Lower leg skin (tissue), 4 donors: ENCODE results near the gene TMC8. TPM values are rescaled to one million over a fixed set of nuclear protein-coding genes. Genes with fewer than 3 reads are reported as not detected.
A peak's percentile ranks its signal among the peaks of the same experiment; 100 is the strongest.

Experiments used
- DNase-seq, 2 donors: peaks; one replicate each; pipeline ENCODE4 v3.0.0-alpha.2; 2019; ENCODE audit warnings: low spot score in 2 of 2
- H3K4me3 ChIP-seq: fragments of 200-600 bp; sonication (generic); 2 replicates; pipeline ENCODE4 v1.5.1; 2017; ENCODE audit warnings: mild to moderate bottlenecking, low read depth; ENCODE audit not compliant: poor library complexity, severe bottlenecking
- POLR2A ChIP-seq, 2 donors: fragments of 450-650 bp; IDR thresholded peaks; one replicate each; pipeline ENCODE4 v1.6.1; 2016 to 2017; ENCODE audit warnings: antibody characterized with exemption in 2 of 2, mild to moderate bottlenecking in 1 of 2, moderate library complexity in 1 of 2
- WGBS, 2 donors: methylation state at CpG; one replicate each; pipeline ENCODE4 v1.1.5; 2018; 5-methylcytosine and 5-hydroxymethylcytosine counted together
- intact Hi-C: fragments of 100-400 bp; cut with DNase I; formaldehyde crosslinking; loops from one replicate; pipeline ENCODE4 v1.15.0; 2023; ENCODE audit warnings: low total_unique reads
- total RNA-seq, 4 donors: library from RNA; depleted of rRNA; stranded (reverse); fragments of >200 nt; gene quantifications; one replicate each; pipeline ENCODE4 v1.1.0, GENCODE V29; 2016
- TF ChIP-seq, protein P1 (sequence below), 3 donors: fragments of 450-650 bp; IDR thresholded peaks; one replicate each; pipeline ENCODE4 v1.5.1; 2016; ENCODE audit warnings: antibody characterized with exemption in 3 of 3, mild to moderate bottlenecking in 3 of 3, moderate library complexity in 2 of 3

TMC8 gene
- total RNA-seq, 4 donors from 2014 or later: 1.5 to 2.7 (median 1.7) TPM

DNA sequence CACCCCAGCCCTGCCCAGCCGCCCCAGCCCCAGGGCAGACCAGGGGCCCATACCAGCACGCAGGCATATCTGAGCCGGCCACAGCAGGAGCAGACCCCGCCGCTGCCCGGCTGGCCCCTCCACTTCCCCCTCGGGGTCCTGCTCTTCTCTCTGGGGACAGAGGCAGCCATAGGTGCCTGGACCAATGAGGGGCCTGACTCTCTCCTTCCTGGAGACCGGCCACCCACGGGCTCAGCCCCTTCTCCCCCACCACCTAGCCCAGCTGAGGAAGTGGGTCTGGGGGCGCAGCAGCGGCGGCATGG lies 5.8 kb upstream of the TMC8 start:
- DNase-seq: no peak
- WGBS, 2 donors: 76% methylated on average over 12 of the region's 12 CpGs; no CpG with 5 or more reads in 1 of the 2 donors
- intact Hi-C loops: no loop called here
- TF ChIP-seq, protein P1, sequence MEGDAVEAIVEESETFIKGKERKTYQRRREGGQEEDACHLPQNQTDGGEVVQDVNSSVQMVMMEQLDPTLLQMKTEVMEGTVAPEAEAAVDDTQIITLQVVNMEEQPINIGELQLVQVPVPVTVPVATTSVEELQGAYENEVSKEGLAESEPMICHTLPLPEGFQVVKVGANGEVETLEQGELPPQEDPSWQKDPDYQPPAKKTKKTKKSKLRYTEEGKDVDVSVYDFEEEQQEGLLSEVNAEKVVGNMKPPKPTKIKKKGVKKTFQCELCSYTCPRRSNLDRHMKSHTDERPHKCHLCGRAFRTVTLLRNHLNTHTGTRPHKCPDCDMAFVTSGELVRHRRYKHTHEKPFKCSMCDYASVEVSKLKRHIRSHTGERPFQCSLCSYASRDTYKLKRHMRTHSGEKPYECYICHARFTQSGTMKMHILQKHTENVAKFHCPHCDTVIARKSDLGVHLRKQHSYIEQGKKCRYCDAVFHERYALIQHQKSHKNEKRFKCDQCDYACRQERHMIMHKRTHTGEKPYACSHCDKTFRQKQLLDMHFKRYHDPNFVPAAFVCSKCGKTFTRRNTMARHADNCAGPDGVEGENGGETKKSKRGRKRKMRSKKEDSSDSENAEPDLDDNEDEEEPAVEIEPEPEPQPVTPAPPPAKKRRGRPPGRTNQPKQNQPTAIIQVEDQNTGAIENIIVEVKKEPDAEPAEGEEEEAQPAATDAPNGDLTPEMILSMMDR (IDR thresholded peaks at IDR 0.05): no peak
- TF ChIP-seq POLR2A (IDR thresholded peaks at IDR 0.05): no peak
- H3K4me3 ChIP-seq: no peak overlapping the region

DNA sequence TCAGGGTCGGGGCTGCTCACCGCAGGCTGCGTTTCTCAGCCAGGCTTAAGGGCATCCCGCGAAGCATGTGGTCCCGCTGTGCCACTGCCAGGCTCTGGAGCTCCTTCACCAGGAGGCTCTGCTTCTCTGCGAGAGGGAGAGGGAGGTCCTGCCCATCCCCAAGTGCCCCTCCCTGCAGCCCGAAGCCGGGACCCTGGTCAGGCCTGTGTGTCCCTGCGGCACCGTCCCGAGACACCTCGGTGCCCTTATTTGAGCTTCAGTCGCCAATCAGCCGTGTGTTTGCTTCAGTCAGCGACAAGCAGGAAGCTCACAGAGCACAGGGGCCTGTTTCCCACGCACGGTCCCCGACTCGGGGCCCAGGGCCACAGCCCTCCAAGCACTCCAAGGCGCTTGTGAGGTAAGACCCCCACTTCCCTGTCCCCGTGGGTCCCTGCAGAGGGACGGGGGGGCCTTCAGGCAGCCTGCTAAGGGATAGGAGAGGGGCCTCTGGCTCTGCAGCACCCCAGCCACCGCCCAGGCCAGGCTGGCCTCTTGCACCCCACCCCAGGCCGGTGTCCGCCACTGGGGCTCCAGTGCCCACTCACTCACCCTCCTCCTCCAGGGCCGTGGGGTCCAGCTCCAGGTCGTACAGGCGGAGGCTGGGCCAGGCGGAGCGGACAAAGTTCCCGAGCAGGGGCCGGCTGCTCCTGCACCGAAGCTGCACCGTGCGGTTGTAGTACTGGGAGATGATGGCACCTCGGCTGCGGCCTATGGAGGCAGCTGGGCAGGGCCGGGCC lies 5.2 kb upstream of the TMC8 start:
- intact Hi-C loops: no loop called here
- 82 to 85% methylated on average over 26 to 28 of the region's 39 CpGs for WGBS, 2 donors
- no peak overlapping the region for H3K4me3 ChIP-seq
- no peak for DNase-seq
- TF ChIP-seq POLR2A (IDR thresholded peaks at IDR 0.05): no peak
- TF ChIP-seq, protein P1 (IDR thresholded peaks at IDR 0.05): no peak

DNA sequence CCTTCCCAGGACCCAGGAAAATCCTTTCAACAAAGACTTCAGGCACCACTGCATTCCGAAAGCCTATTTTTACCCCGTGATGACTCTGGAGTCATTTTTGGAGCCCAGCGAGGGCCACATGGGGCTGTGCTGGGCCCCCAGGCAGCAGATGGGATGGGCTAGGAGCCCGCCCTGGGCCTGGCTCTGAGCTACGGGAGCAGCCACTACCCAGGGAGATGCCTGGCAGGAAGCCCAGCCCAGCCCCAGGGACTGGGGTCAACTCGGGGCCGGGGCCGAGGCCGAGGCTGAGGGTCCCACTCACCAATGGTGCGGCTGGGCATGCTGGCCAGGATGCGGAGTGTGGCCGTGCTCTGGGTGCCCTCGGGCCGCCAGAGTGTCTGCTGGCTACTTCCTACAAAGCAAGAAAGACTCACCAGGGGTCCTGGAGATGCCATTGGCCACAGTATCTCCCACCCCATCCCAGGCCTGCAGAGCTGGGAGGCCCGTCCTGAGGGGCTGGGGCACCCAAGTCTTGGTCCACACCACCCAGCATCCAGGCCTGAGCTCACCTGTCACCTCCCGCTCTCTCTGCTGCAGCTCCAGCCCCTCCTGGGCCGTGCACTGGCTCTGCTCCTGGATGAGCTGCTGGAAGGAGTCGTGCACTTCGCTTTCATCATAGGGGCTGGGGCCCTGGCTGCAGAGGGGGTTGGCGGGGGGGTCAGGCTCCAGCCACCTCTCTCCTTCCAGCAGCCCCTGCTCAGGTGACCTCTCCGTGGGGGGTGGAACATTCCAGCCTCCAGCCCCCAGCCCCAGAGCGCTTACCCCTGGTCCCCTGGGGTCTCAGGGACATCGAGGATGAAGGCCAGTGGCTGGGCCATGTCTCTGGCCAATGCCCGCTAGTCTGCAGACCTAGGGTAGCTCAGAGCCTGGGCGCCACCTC lies 4.3 kb upstream of the TMC8 start:
- WGBS, 2 donors: 69 to 77% methylated on average over 8 to 15 of the region's 25 CpGs
- intact Hi-C loops: no loop called here
- H3K4me3 ChIP-seq: no peak overlapping the region
- no peak for TF ChIP-seq POLR2A (IDR thresholded peaks at IDR 0.05)
- TF ChIP-seq, protein P1 (IDR thresholded peaks at IDR 0.05): no peak
- DNase-seq: peak in 1 of 2 donors; percentile 88

DNA sequence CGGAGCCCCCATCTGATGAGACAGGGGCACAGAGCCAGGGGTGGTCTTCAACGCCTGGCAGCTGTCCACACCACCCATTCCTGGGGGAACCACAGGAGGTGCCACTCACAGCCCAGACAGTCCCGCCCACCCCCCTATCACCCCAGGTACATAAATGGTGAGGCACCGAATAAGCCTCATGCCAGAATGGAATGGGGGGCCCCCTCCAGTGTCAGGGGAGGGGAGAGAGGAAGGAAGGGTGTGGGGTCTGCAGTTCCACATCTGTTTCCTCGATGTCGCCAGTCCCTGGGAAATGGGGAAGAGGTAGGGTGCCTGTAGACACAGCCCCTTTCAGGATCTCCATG lies 3.7 kb upstream of the TMC8 start:
- H3K4me3 ChIP-seq: no peak overlapping the region
- TF ChIP-seq, protein P1 (IDR thresholded peaks at IDR 0.05): no peak
- TF ChIP-seq POLR2A (IDR thresholded peaks at IDR 0.05): no peak
- intact Hi-C loops: no loop called here
- WGBS, 2 donors: 69 to 86% methylated on average over 5 to 6 of the region's 6 CpGs
- DNase-seq: no peak

DNA sequence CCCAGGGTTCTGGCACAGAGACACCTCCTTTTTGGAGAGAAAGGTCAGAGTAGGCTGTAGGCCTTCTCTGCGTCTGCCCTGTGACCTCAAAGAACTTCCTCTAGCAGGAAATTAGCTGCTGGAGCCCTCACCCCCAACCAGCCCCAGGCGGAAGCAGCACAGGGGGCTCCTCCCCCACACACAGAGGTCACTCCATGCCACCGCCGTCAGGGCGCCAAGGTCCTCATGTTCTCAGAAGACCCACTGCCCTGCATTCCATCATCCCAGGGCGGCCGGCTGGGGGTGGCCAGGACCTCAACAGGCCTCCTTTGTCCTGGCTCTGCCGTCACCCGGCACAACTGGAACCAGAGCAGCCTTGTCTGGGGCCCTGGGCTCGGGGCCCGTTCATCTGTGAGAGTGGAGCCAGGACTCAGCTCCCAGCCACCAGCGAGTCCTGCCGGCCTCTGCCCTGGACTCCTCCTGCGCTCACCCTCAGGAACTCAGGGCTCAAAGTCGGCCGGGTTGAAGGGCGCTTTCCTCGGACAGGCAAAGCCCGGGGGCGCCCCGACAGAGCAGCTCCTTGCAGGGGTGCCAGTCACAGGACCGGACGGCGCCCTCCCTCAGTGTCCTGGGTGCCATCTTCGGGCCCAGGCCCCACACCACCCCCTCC lies 3.2 kb upstream of the TMC8 start:
- DNase-seq: peak in 1 of 2 donors; percentile 91
- H3K4me3 ChIP-seq: peak overlapping the region; percentile 65
- WGBS, 2 donors: 13% methylated on average over 20 to 25 of the region's 25 CpGs
- intact Hi-C loops: no loop called here
- no peak for TF ChIP-seq POLR2A (IDR thresholded peaks at IDR 0.05)
